GM23338 (cell line): Measurements from ENCODE around the gene TAP1. TPM values are rescaled to one million over a fixed set of nuclear protein-coding genes. Genes with fewer than 3 reads are reported as not detected.

ENCODE experiments used
- ATAC-seq: fragments of 200-7000 bp; cut with Tn5 transposase; 3 replicates; pipeline ENCODE4 v1.9.1; 2020
- DNase-seq: peaks from one replicate; pipeline ENCODE4 v3.0.0-alpha.2; 2015; ENCODE audit warnings: low spot score
- H2AFZ ChIP-seq: fragments of 200-600 bp; sonication (generic); 2 replicates; pipeline ENCODE4 v1.8.0; 2016; ENCODE audit warnings: antibody characterized with exemption, mild to moderate bottlenecking, moderate library complexity
- H3F3A ChIP-seq: fragments of 200-600 bp; sonication (generic); replicated peaks from 2 replicates; pipeline ENCODE4 v1.8.0; 2017; ENCODE audit warnings: antibody characterized with exemption, mixed run types, low read depth
- H3K27ac ChIP-seq: fragments of 200-600 bp; sonication (generic); 2 replicates; pipeline ENCODE4 v1.6.1; 2016; ENCODE audit warnings: low read depth
- H3K27me3 ChIP-seq: fragments of 200-600 bp; sonication (generic); 2 replicates; pipeline ENCODE4 v1.8.0; 2016; ENCODE audit warnings: mild to moderate bottlenecking, mixed run types, moderate library complexity; ENCODE audit not compliant: insufficient read depth
- H3K36me3 ChIP-seq: fragments of 200-600 bp; sonication (generic); 2 replicates; pipeline ENCODE4 v1.8.0; 2016; ENCODE audit warnings: mild to moderate bottlenecking; ENCODE audit not compliant: insufficient read depth
- H3K4me1 ChIP-seq: fragments of 200-600 bp; sonication (generic); 2 replicates; pipeline ENCODE4 v1.8.0; 2016; ENCODE audit warnings: mild to moderate bottlenecking, moderate library complexity; ENCODE audit not compliant: insufficient read depth
- H3K4me2 ChIP-seq: fragments of 200-600 bp; sonication (generic); 2 replicates; pipeline ENCODE4 v1.7.1; 2017; ENCODE audit warnings: mixed run types
- H3K4me3 ChIP-seq: fragments of 200-600 bp; sonication (generic); 2 replicates; pipeline ENCODE4 v1.6.1; 2016; ENCODE audit warnings: mixed run types
- H3K79me2 ChIP-seq: fragments of 200-600 bp; sonication (generic); replicated peaks from 2 replicates; pipeline ENCODE4 v1.8.0; 2017; ENCODE audit warnings: mild to moderate bottlenecking; ENCODE audit not compliant: insufficient read depth
- H3K9me2 ChIP-seq: fragments of 200-600 bp; sonication (generic); 2 replicates; pipeline ENCODE4 v1.8.0; 2017; ENCODE audit not compliant: insufficient read depth
- H4K20me1 ChIP-seq: fragments of 200-600 bp; sonication (generic); replicated peaks from 2 replicates; pipeline ENCODE4 v1.8.0; 2017; ENCODE audit warnings: mild to moderate bottlenecking; ENCODE audit not compliant: insufficient read depth
- H3K27ac Mint-ChIP-seq: 2 replicates; pipeline ENCODE4 v1.8.0; 2020; ENCODE audit warnings: inconsistent platforms, mild to moderate bottlenecking, moderate library complexity, mixed read lengths
- H3K27me3 Mint-ChIP-seq: 3 replicates; pipeline ENCODE4 v1.8.0; 2022; ENCODE audit warnings: low read depth, mild to moderate bottlenecking, moderate library complexity, mixed read lengths, inconsistent platforms; ENCODE audit not compliant: insufficient read depth, poor library complexity
- H3K36me3 Mint-ChIP-seq: 3 replicates; pipeline ENCODE4 v1.8.0; 2021; ENCODE audit warnings: low read depth, mild to moderate bottlenecking, inconsistent platforms, moderate library complexity, mixed read lengths
- H3K4me1 Mint-ChIP-seq: 3 replicates; pipeline ENCODE4 v1.8.0; 2020; ENCODE audit warnings: mild to moderate bottlenecking, inconsistent platforms, mixed read lengths
- H3K4me3 Mint-ChIP-seq: 3 replicates; pipeline ENCODE4 v1.8.0; 2021; ENCODE audit warnings: moderate library complexity, mild to moderate bottlenecking, inconsistent platforms, mixed read lengths
- H3K9me3 Mint-ChIP-seq: 3 replicates; pipeline ENCODE4 v1.8.0; 2020; ENCODE audit warnings: moderate library complexity, mild to moderate bottlenecking, inconsistent platforms, mixed read lengths
- CREB1 ChIP-seq: fragments of 250-450 bp; sonication (Bioruptor Pico); IDR thresholded peaks from 2 replicates; pipeline ENCODE4 v1.5.0; 2020; ENCODE audit warnings: low read depth, mild to moderate bottlenecking, moderate library complexity
- CTCF ChIP-seq, 2 experiments: fragments of 200-600 bp in 1 of 2; sonication (generic) in 1 of 2; conservative IDR thresholded peaks; 2 replicates each; pipeline versions ENCODE4 v1.5.1 to v1.6.1; 2016 to 2017; ENCODE audit warnings: antibody characterized with exemption in 2 of 2, low read depth in 2 of 2, mild to moderate bottlenecking in 2 of 2, moderate library complexity in 1 of 2
- ETS1 ChIP-seq: IDR thresholded peaks from 2 replicates; pipeline ENCODE4 v1.6.1; 2016; ENCODE audit warnings: antibody characterized with exemption
- EZH2 ChIP-seq: fragments of 200-600 bp; sonication (generic); IDR thresholded peaks from one replicate; pipeline ENCODE4 v1.8.0; 2017; ENCODE audit warnings: antibody characterized with exemption, mild to moderate bottlenecking, low read depth; ENCODE audit not compliant: unreplicated experiment
- EZH2phosphoT487 ChIP-seq: fragments of 200-600 bp; sonication (generic); IDR thresholded peaks from one replicate; pipeline ENCODE4 v1.8.1; 2018; ENCODE audit warnings: antibody characterized with exemption; ENCODE audit not compliant: unreplicated experiment
- JUNB ChIP-seq: IDR thresholded peaks from one replicate; pipeline ENCODE4 v1.6.1; 2016; ENCODE audit warnings: antibody characterized with exemption; ENCODE audit not compliant: unreplicated experiment
- NANOG ChIP-seq: IDR thresholded peaks from 2 replicates; pipeline ENCODE4 v1.6.1; 2016; ENCODE audit warnings: antibody characterized with exemption, borderline replicate concordance
- POLR2AphosphoS5 ChIP-seq: IDR thresholded peaks from 2 replicates; pipeline ENCODE4 v1.6.1; 2016; ENCODE audit warnings: antibody characterized with exemption, low read depth
- REST ChIP-seq: IDR thresholded peaks from one replicate; pipeline ENCODE4 v1.6.1; 2018; ENCODE audit warnings: antibody characterized with exemption; ENCODE audit not compliant: unreplicated experiment
- STAT1 ChIP-seq: IDR thresholded peaks from one replicate; pipeline ENCODE4 v1.6.1; 2016; ENCODE audit warnings: antibody characterized with exemption; ENCODE audit not compliant: unreplicated experiment
- ZNF114 ChIP-seq: fragments of 250-450 bp; sonication (Bioruptor Pico); IDR thresholded peaks from 2 replicates; pipeline ENCODE4 v1.5.0; 2020; ENCODE audit warnings: mild to moderate bottlenecking, moderate library complexity
- ZNF331 ChIP-seq: fragments of 250-450 bp; sonication (Bioruptor Pico); IDR thresholded peaks from 2 replicates; pipeline ENCODE4 v1.5.0; 2020; ENCODE audit warnings: low read depth, mild to moderate bottlenecking, moderate library complexity
- ZNF462 ChIP-seq: fragments of 250-450 bp; sonication (Bioruptor Pico); IDR thresholded peaks from 2 replicates; pipeline ENCODE4 v1.5.0; 2020; ENCODE audit warnings: mild to moderate bottlenecking, moderate library complexity
- polyA plus RNA-seq: library from polyadenylated mRNA; unstranded; fragments of >200 nt; fragmentation: Nextera tagmentation; extraction: Ambion mirVana; gene quantifications from 2 replicates; pipeline ENCODE4 v1.2.1, GENCODE V29; 2016
- total RNA-seq: library from RNA; depleted of rRNA; stranded (reverse); fragments of >200 nt; shearing (Covaris generic); gene quantifications from 2 replicates; pipeline ENCODE4 v1.2.3, GENCODE V29; 2014

Gene TAP1
- total and polyA plus RNA-seq, 2 experiments from 2014 or later, result 13.8 to 22.0 TPM

- H3K4me3 ChIP-seq, result no peak overlapping the region
- no peaks in the 10 kb centered on the region for H3K36me3 ChIP-seq
- Mint-ChIP-seq H3K4me1 (peaks cover 22% of the 10 kb centered on the region), H3K27ac (no peak overlapping the region), H3K27me3 (peaks cover 36% of the 10 kb centered on the region), H3K4me3 (no peak overlapping the region), H3K36me3 (no peaks in the 10 kb centered on the region), H3K9me3 (no peaks in the 10 kb centered on the region)
- no peaks in the 10 kb centered on the region for H3K9me2 ChIP-seq
- DNase-seq, result no peak
- H3K4me1 ChIP-seq, result peaks cover 9% of the 10 kb centered on the region; the same call in 1 of the 2 replicates
- H2AFZ ChIP-seq, result no peak overlapping the region
- 0 out of 2 replicates have a peak, but pooled peaks cover 3% of the 10 kb centered on the region for H3F3A ChIP-seq
- no peaks in the 10 kb centered on the region for H4K20me1 ChIP-seq
- H3K79me2 ChIP-seq, result no peaks in the 10 kb centered on the region
- H3K27me3 ChIP-seq, result peaks cover 35% of the 10 kb centered on the region
- no peak overlapping the region for H3K27ac ChIP-seq
- TF ChIP-seq CREB1, result no peak
- TF ChIP-seq STAT1, result no peak
- TF ChIP-seq ZNF462 (CRISPR knock-in tag), result no peak
- no peak for TF ChIP-seq POLR2AphosphoS5
- TF ChIP-seq ZNF331 (CRISPR knock-in tag), result no peak
- no peak for TF ChIP-seq NANOG
- TF ChIP-seq EZH2, result no peak
- no peak for TF ChIP-seq EZH2phosphoT487
- no peak for TF ChIP-seq ZNF114 (CRISPR knock-in tag)
- no peak for TF ChIP-seq ETS1
- TF ChIP-seq REST, result no peak
- no peak for TF ChIP-seq JUNB
- TF ChIP-seq CTCF (conservative IDR thresholded peaks at IDR 0.05; ENCODE audit: low read depth in 2 of 2), result no peak
- no peak for ATAC-seq
- no peak overlapping the region for H3K4me2 ChIP-seq
These were observed 3.8 kb upstream of the TAP1 start for GRCh38 chr6:32857156-32857891.
